CD14-positive monocyte (primary cell): ENCODE data around the gene RPUSD4. TPM values are rescaled to one million over a fixed set of nuclear protein-coding genes. Genes with fewer than 3 reads are reported as not detected.

ENCODE experiments used
- DNase-seq, 3 donors: peaks; one replicate each; pipeline ENCODE4 v3.0.0-alpha.2; 2011 to 2022
- H2AFZ ChIP-seq: 2 replicates; pipeline ENCODE4 v1.6.0; 2012; ENCODE audit warnings: mild to moderate bottlenecking, low read depth, low read length, inconsistent platforms; ENCODE audit not compliant: insufficient read depth, poor library complexity, severe bottlenecking
- H3K27ac ChIP-seq, 2 donors: 1 replicate in 1 of 2; 2 replicates in 1 of 2; pipeline ENCODE4 v1.5.1; 2012 to 2013; ENCODE audit warnings: low read length in 2 of 2, control low read depth in 1 of 2, inconsistent platforms in 1 of 2, low read depth in 1 of 2, mild to moderate bottlenecking in 1 of 2
- H3K27me3 ChIP-seq, 2 donors: one replicate each; pipeline versions ENCODE4 v1.6.0 to v1.6.1; 2011 to 2013; ENCODE audit warnings: low read length in 2 of 2; ENCODE audit not compliant: control insufficient read depth in 2 of 2, insufficient read depth in 2 of 2
- H3K36me3 ChIP-seq, 2 donors: replicated peaks in 1 of 2; 1 replicate in 1 of 2; 2 replicates in 1 of 2; pipeline versions ENCODE4 v1.5.1 to v1.6.1; 2012 to 2013; ENCODE audit warnings: low read length in 2 of 2, control low read depth in 1 of 2, inconsistent platforms in 1 of 2, mild to moderate bottlenecking in 1 of 2; ENCODE audit not compliant: insufficient read depth in 2 of 2, control insufficient read depth in 1 of 2
- H3K4me1 ChIP-seq, 2 donors: 1 replicate in 1 of 2; 2 replicates in 1 of 2; pipeline versions ENCODE4 v1.5.1 to v1.6.1; 2012 to 2013; ENCODE audit warnings: low read length in 2 of 2, control low read depth in 1 of 2, inconsistent platforms in 1 of 2, mild to moderate bottlenecking in 1 of 2, moderate library complexity in 1 of 2; ENCODE audit not compliant: insufficient read depth in 2 of 2, control insufficient read depth in 1 of 2
- H3K4me2 ChIP-seq: replicated peaks from 2 replicates; pipeline ENCODE3; 2012; ENCODE audit warnings: low read length, moderate library complexity, mild to moderate bottlenecking; ENCODE audit not compliant: poor library complexity, severe bottlenecking; ENCODE audit errors: extremely low read depth
- H3K4me3 ChIP-seq, 3 experiments: fragments of 200-600 bp in 1 of 3; sonication (generic) in 1 of 3; replicated peaks in 1 of 3; 1 replicate in 2 of 3; 2 replicates in 1 of 3; pipeline ENCODE4 v1.5.1; 2011 to 2013; ENCODE audit warnings: low read length in 3 of 3, mild to moderate bottlenecking in 3 of 3, control low read depth in 2 of 3, low read depth in 2 of 3, inconsistent platforms in 1 of 3, moderate library complexity in 1 of 3
- H3K79me2 ChIP-seq: 2 replicates; pipeline ENCODE4 v1.6.0; 2012; ENCODE audit warnings: mild to moderate bottlenecking, control low read depth, inconsistent platforms, low read length, moderate library complexity; ENCODE audit not compliant: insufficient read depth
- H3K9ac ChIP-seq: 2 replicates; pipeline ENCODE4 v1.6.0; 2017; ENCODE audit warnings: low read length, mild to moderate bottlenecking; ENCODE audit not compliant: insufficient read depth, poor library complexity, severe bottlenecking
- H3K9me3 ChIP-seq, 2 donors: replicated peaks in 1 of 2; 1 replicate in 1 of 2; 2 replicates in 1 of 2; pipeline versions ENCODE4 v1.5.1 to v1.6.1; 2012 to 2013; ENCODE audit warnings: low read length in 2 of 2, control low read depth in 1 of 2; ENCODE audit not compliant: control insufficient read depth in 1 of 2, insufficient read depth in 1 of 2
- H4K20me1 ChIP-seq: 2 replicates; pipeline ENCODE4 v1.6.0; 2012; ENCODE audit warnings: mild to moderate bottlenecking, low read length, control low read depth, moderate library complexity; ENCODE audit not compliant: insufficient read depth
- H3K27ac Mint-ChIP-seq, 7 donors: one replicate each; pipeline ENCODE4 v1.8.0; 2020; ENCODE audit warnings: mild to moderate bottlenecking in 7 of 7, mixed read lengths in 7 of 7, moderate library complexity in 6 of 7, inconsistent platforms in 2 of 7
- H3K27me3 Mint-ChIP-seq, 3 donors: one replicate each; pipeline ENCODE4 v1.8.0; 2021 to 2022; ENCODE audit warnings: low read depth in 3 of 3, mild to moderate bottlenecking in 3 of 3, mixed read lengths in 3 of 3, moderate library complexity in 3 of 3, inconsistent platforms in 1 of 3
- H3K36me3 Mint-ChIP-seq, 2 donors: one replicate each; pipeline ENCODE4 v1.8.0; 2020; ENCODE audit warnings: mixed read lengths in 2 of 2, inconsistent platforms in 1 of 2, mild to moderate bottlenecking in 1 of 2
- H3K4me1 Mint-ChIP-seq: one replicate; pipeline ENCODE4 v1.8.0; 2020; ENCODE audit warnings: mild to moderate bottlenecking, mixed read lengths
- H3K4me3 Mint-ChIP-seq, 2 donors: one replicate each; pipeline ENCODE4 v1.8.0; 2020; ENCODE audit warnings: mild to moderate bottlenecking in 2 of 2, mixed read lengths in 2 of 2, moderate library complexity in 1 of 2
- H3K9me3 Mint-ChIP-seq, 7 donors: one replicate each; pipeline ENCODE4 v1.8.0; 2020 to 2022; ENCODE audit warnings: mixed read lengths in 7 of 7, mild to moderate bottlenecking in 6 of 7, moderate library complexity in 6 of 7, inconsistent platforms in 2 of 7
- CTCF ChIP-seq: fragments of 200-600 bp; IDR thresholded peaks from one replicate; pipeline ENCODE4 v1.8.0; 2022; ENCODE audit warnings: antibody characterized with exemption, mild to moderate bottlenecking
- WGBS: methylation state at CpG from one replicate; pipeline ENCODE4 v1.1.5; 2013; ENCODE audit warnings: missing lambda C conversion rate; ENCODE audit not compliant: insufficient coverage; 5-methylcytosine and 5-hydroxymethylcytosine counted together
- intact Hi-C, 2 donors: fragments of 100-400 bp; cut with micrococcal nuclease; formaldehyde crosslinking; loops; one replicate each; pipeline versions ENCODE4 v1.15.0 to v1.15.1; 2023
- polyA plus RNA-seq, 3 donors: library from polyadenylated mRNA; depleted of rRNA in 1 of 3; unstranded in 2 of 3; stranded (reverse) in 1 of 3; fragments of 300-500 nt in 2 of 3; fragments of >200 nt in 1 of 3; fragmentation: Illumina TruSeq in 2 of 3; gene quantifications; 1 replicate in 2 of 3; 2 replicates in 1 of 3; pipeline ENCODE4 v1.2.3, GENCODE V29; 2012 to 2021
- small RNA-seq: library from RNA; depleted of rRNA; stranded (forward); fragments of <200 nt; gene quantifications from one replicate; pipeline ENCODE3, GENCODE V24; 2012; ENCODE audit warnings: low read depth; ENCODE audit not compliant: insufficient read length

The RPUSD4 gene
- polyA plus RNA-seq, 3 donors = 9.0 to 15.5 (median 10.3) TPM

GRCh38 chr11:126152586-126152985, 58.9 kb downstream of the RPUSD4 start:
- peaks cover 7% of the 10 kb centered on the region for H3K4me1 Mint-ChIP-seq
- no peaks in the 10 kb centered on the region for H3K36me3 Mint-ChIP-seq
- no peaks in the 10 kb centered on the region for H3K36me3 ChIP-seq
- no peak overlapping the region for H2AFZ ChIP-seq
- no peak overlapping the region for H3K9ac ChIP-seq
- peaks cover 4% of the 10 kb centered on the region in 2 donors for H3K4me1 ChIP-seq
- no peaks in the 10 kb centered on the region for H3K27me3 Mint-ChIP-seq
- intact Hi-C loops = no loop called here
- H3K4me3 Mint-ChIP-seq = no peak overlapping the region
- no peak overlapping the region for H3K4me3 ChIP-seq
- H3K79me2 ChIP-seq = no peaks in the 10 kb centered on the region
- no peaks in the 10 kb centered on the region for H3K27me3 ChIP-seq
- H3K27ac ChIP-seq = no peak overlapping the region
- DNase-seq = no peak
- no peak overlapping the region for H3K4me2 ChIP-seq
- TF ChIP-seq CTCF = no peak
- H4K20me1 ChIP-seq = no peaks in the 10 kb centered on the region
- H3K9me3 Mint-ChIP-seq = peaks cover 5 to 11% (median 7%) of the 10 kb centered on the region in 7 donors
- H3K9me3 ChIP-seq = no peaks in the 10 kb centered on the region
- no peak overlapping the region for H3K27ac Mint-ChIP-seq

- no peak overlapping the region for H2AFZ ChIP-seq
- peaks cover 3 to 11% (median 7%) of the 10 kb centered on the region in 7 donors for H3K9me3 Mint-ChIP-seq
- WGBS = no CpG with 5 or more reads among the region's 1 CpG
- H3K4me3 Mint-ChIP-seq = no peak overlapping the region
- peaks cover 4% of the 10 kb centered on the region in 2 donors for H3K4me1 ChIP-seq
- no peaks in the 10 kb centered on the region for H3K36me3 ChIP-seq
- no peak overlapping the region for H3K4me2 ChIP-seq
- H3K9ac ChIP-seq = no peak overlapping the region
- H3K27me3 ChIP-seq = no peaks in the 10 kb centered on the region
- no peaks in the 10 kb centered on the region for H3K36me3 Mint-ChIP-seq
- H3K27me3 Mint-ChIP-seq = no peaks in the 10 kb centered on the region
- no peak overlapping the region for H3K27ac ChIP-seq
- H3K4me1 Mint-ChIP-seq = peaks cover 7% of the 10 kb centered on the region
- H3K27ac Mint-ChIP-seq = no peak overlapping the region
- intact Hi-C loops = no loop called here
- no peaks in the 10 kb centered on the region for H4K20me1 ChIP-seq
- no peaks in the 10 kb centered on the region for H3K79me2 ChIP-seq
- no peak for DNase-seq
- TF ChIP-seq CTCF = no peak
- no peak overlapping the region for H3K4me3 ChIP-seq
- H3K9me3 ChIP-seq = no peaks in the 10 kb centered on the region
These were observed 59.3 kb downstream of the RPUSD4 start for GRCh38 chr11:126152152-126152551.

Small RNA genes within 50 kb of the gene (small RNA-seq; reads per million reads assigned to genes)
- gene AP001893.2 (not detected), gene RN7SL351P (not detected), gene RNU4-86P (not detected)

Other genes starting within 250 kb of the RPUSD4 start
- under 1 TPM in 1 of 3 donors, not detected in 2; 0.01 TPM for gene CDON, start 148.8 kb downstream of the RPUSD4 start, polyA plus RNA-seq
- gene FAM118B, start 132 bp upstream of the RPUSD4 start, polyA plus RNA-seq = 10 to 100 TPM; 13.6 to 18.7 (median 16.5) TPM
- 100 to 1,000 TPM in 1 of 3 donors, 10 to 100 TPM in 2; 68.7 to 123 (median 87.6) TPM for gene SRPRA, start 57.2 kb upstream of the RPUSD4 start, polyA plus RNA-seq
- gene FOXRED1, start 57.5 kb upstream of the RPUSD4 start, polyA plus RNA-seq = 10 to 100 TPM; 15.2 to 18.0 (median 15.4) TPM
- 10 to 100 TPM in 2 of 3 donors, 1 to 10 TPM in 1; 7.0 to 13.8 (median 11.1) TPM for gene TIRAP, start 71.4 kb upstream of the RPUSD4 start, polyA plus RNA-seq
- gene DCPS, start 92.4 kb upstream of the RPUSD4 start, polyA plus RNA-seq = 10 to 100 TPM; 26.3 to 30.7 (median 30.4) TPM
- 10 to 100 TPM in 2 of 3 donors, 1 to 10 TPM in 1; 7.8 to 14.3 (median 10.1) TPM for gene ST3GAL4, start 144.0 kb upstream of the RPUSD4 start, polyA plus RNA-seq